K562 (cell line): ENCODE results near the gene BRME1. TPM values are rescaled to one million over a fixed set of nuclear protein-coding genes. Genes with fewer than 3 reads are reported as not detected.

Experiments used
- ARNT ChIP-seq, 2 experiments: fragments of 450-650 bp; IDR thresholded peaks; 2 replicates each; pipeline ENCODE4 v1.6.1; 2016; ENCODE audit warnings: mild to moderate bottlenecking in 1 of 2
- CREB3L1 ChIP-seq: fragments of 450-650 bp; IDR thresholded peaks from 2 replicates; pipeline ENCODE4 v1.6.1; 2014; ENCODE audit warnings: low read depth, mild to moderate bottlenecking, moderate library complexity, borderline replicate concordance
- ELF2 ChIP-seq: fragments of 250-450 bp; sonication (Bioruptor Pico); IDR thresholded peaks from 2 replicates; pipeline ENCODE4 v1.5.0; 2021; ENCODE audit warnings: mild to moderate bottlenecking
- ILK ChIP-seq: fragments of 450-650 bp; IDR thresholded peaks from 2 replicates; pipeline ENCODE4 v1.6.1; 2016; ENCODE audit warnings: missing genetic modification characterization, low read depth, mild to moderate bottlenecking, missing compliant biosample characterization, moderate library complexity, borderline replicate concordance
- MAFG ChIP-seq: fragments of 450-650 bp; conservative IDR thresholded peaks from 2 replicates; pipeline ENCODE4 v1.6.1; 2016; ENCODE audit warnings: missing genetic modification characterization, missing compliant biosample characterization
- MAX ChIP-seq: sonication (generic); formaldehyde crosslinking; IDR thresholded peaks from 2 replicates; pipeline ENCODE4 v1.9.0; 2022; ENCODE audit warnings: mild to moderate bottlenecking, missing genetic modification reagents
- NFE2L1 ChIP-seq: fragments of 450-650 bp; IDR thresholded peaks from 2 replicates; pipeline ENCODE4 v1.6.1; 2016; ENCODE audit warnings: missing genetic modification characterization, low read depth, mild to moderate bottlenecking, missing compliant biosample characterization, moderate library complexity, borderline replicate concordance
- NUFIP1 ChIP-seq: fragments of 450-650 bp; IDR thresholded peaks from 2 replicates; pipeline ENCODE4 v1.6.1; 2018; ENCODE audit not compliant: partially characterized antibody
- PHF21A ChIP-seq: fragments of 450-650 bp; IDR thresholded peaks from 2 replicates; pipeline ENCODE4 v1.6.1; 2017; ENCODE audit warnings: low read depth, borderline replicate concordance
- PKNOX1 ChIP-seq: fragments of 450-650 bp; IDR thresholded peaks from 2 replicates; pipeline ENCODE4 v1.6.1; 2016
- RBM34 ChIP-seq: fragments of 200-400 bp; formaldehyde crosslinking; IDR thresholded peaks from 2 replicates; pipeline ENCODE4 v1.6.1; 2018; ENCODE audit warnings: low read length, borderline replicate concordance; ENCODE audit not compliant: insufficient read depth
- SAFB2 ChIP-seq: fragments of 200-400 bp; formaldehyde crosslinking; IDR thresholded peaks from 2 replicates; pipeline ENCODE4 v1.6.1; 2018; ENCODE audit warnings: borderline replicate concordance, low read length, low read depth, moderate library complexity; ENCODE audit not compliant: severe bottlenecking
- SMARCA4 ChIP-seq: fragments of 450-650 bp; IDR thresholded peaks from 2 replicates; pipeline ENCODE4 v1.6.1; 2016
- STAT5A ChIP-seq: IDR thresholded peaks from 2 replicates; pipeline ENCODE4 v1.6.1; 2012; ENCODE audit warnings: low read length, inconsistent platforms, borderline replicate concordance
- ZBTB11 ChIP-seq, 3 experiments: fragments of 200-800 bp in 1 of 3; fragments of 250-450 bp in 1 of 3; fragments of 450-650 bp in 1 of 3; sonication (Bioruptor Pico) in 1 of 3; sonication (Bioruptor generic) in 1 of 3; formaldehyde crosslinking in 1 of 3; IDR thresholded peaks; 2 replicates each; pipeline versions ENCODE4 v1.6.1 to v1.8.0; 2016 to 2022; ENCODE audit warnings: mild to moderate bottlenecking in 2 of 3, missing genetic modification characterization in 2 of 3, missing compliant biosample characterization in 1 of 3, moderate library complexity in 1 of 3
- ZNF212 ChIP-seq: fragments of 450-650 bp; formaldehyde crosslinking; IDR thresholded peaks from 2 replicates; pipeline ENCODE4 v1.4.0; 2020; ENCODE audit warnings: mild to moderate bottlenecking
- ZNF232 ChIP-seq: sonication (generic); formaldehyde crosslinking; IDR thresholded peaks from 2 replicates; pipeline ENCODE4 v1.8.0; 2022; ENCODE audit warnings: mild to moderate bottlenecking, missing genetic modification reagents
- ZNF263 ChIP-seq: sonication (generic); formaldehyde crosslinking; IDR thresholded peaks from 2 replicates; pipeline ENCODE4 v1.8.0; 2022; ENCODE audit warnings: mild to moderate bottlenecking, missing genetic modification reagents, borderline replicate concordance
- ZNF551 ChIP-seq: fragments of 250-450 bp; sonication (Bioruptor Pico); IDR thresholded peaks from 2 replicates; pipeline ENCODE4 v1.5.0; 2021; ENCODE audit warnings: mild to moderate bottlenecking, moderate library complexity
- polyA plus RNA-seq, 8 experiments: library from polyadenylated mRNA; depleted of rRNA in 4 of 8; stranded (reverse) in 5 of 8; unstranded in 3 of 8; fragments of >200 nt; fragmentation: Nextera tagmentation in 2 of 8; fragmentation: Illumina TruSeq in 1 of 8; extraction: Ambion mirVana in 2 of 8; extraction: Trizol in 1 of 8; gene quantifications; 2 replicates each; pipeline versions ENCODE4 v1.2.1 to v1.2.3, GENCODE V29; 2011 to 2014; ENCODE audit warnings: inconsistent platforms in 1 of 8, missing spikeins in 1 of 8
- total RNA-seq, 7 experiments: library from RNA; depleted of rRNA in 6 of 7; stranded (reverse); fragments of >200 nt in 6 of 7; fragmentation: Illumina TruSeq in 2 of 7; extraction: Trizol in 2 of 7; gene quantifications; 2 replicates each; pipeline versions ENCODE4 v1.2.1 to v1.2.3, GENCODE V29; 2011 to 2021; ENCODE audit warnings: low replicate concordance in 1 of 7

The BRME1 gene
- total and polyA plus RNA-seq, 9 of the 15 experiments (the other 6 are each of a cell fraction or from before 2014, with no cell fraction given), result 0.75 to 6.1 (median 3.6) TPM

GRCh38 chr19:13850910-13851733, 54.8 kb downstream of the BRME1 start (continued):
- no peak for TF ChIP-seq ZNF263 (CRISPR knock-in tag)
- TF ChIP-seq ZNF232, result no peak
- 0 out of 2 replicates have a peak, but pooled peaks have one; percentile 47 for TF ChIP-seq PHF21A
- peak; percentile 7; the same call in 1 of the 2 replicates for TF ChIP-seq PKNOX1
- no peak for TF ChIP-seq STAT5A
- TF ChIP-seq NFE2L1 (tag), result no peak
- peak; percentile 88 for TF ChIP-seq SMARCA4
- no peak for TF ChIP-seq SAFB2
- TF ChIP-seq MAX, result peak; percentile 67
- TF ChIP-seq ZNF212 (CRISPR knock-in tag), result no peak
- no peak for TF ChIP-seq ZNF551
- no peak for TF ChIP-seq ELF2
- no peak for TF ChIP-seq ARNT (IDR thresholded peaks at IDR 0.05)
- no peak for TF ChIP-seq CREB3L1
- TF ChIP-seq NUFIP1, result no peak
- no peak for TF ChIP-seq RBM34
- TF ChIP-seq ZBTB11 (CRISPR knock-in tag; IDR thresholded peaks at IDR 0.05), result no peak
- TF ChIP-seq ILK (tag), result no peak
- TF ChIP-seq MAFG, result no peak
